Upper lobe of left lung (tissue), 6 donors: Measurements from ENCODE around the gene KIF25. TPM values are rescaled to one million over a fixed set of nuclear protein-coding genes. Genes with fewer than 3 reads are reported as not detected.
A peak's percentile ranks its signal among the peaks of the same experiment; 100 is the strongest.

Experiments used
- ATAC-seq, 2 donors: fragments of 200-7000 bp; cut with Tn5 transposase; one replicate each; pipeline ENCODE4 v1.9.1; 2022; ENCODE audit warnings: mild to moderate bottlenecking in 2 of 2, moderate library complexity in 2 of 2; ENCODE audit not compliant: low FRiP score in 2 of 2
- DNase-seq, 2 donors: peaks; one replicate each; pipeline ENCODE4 v3.0.0-alpha.2; 2019 to 2020
- H3K27ac ChIP-seq, 4 donors: fragments of 200-600 bp; sonication (generic); one replicate each; pipeline ENCODE4 v1.5.1; 2016 to 2019
- H3K27me3 ChIP-seq, 4 donors: fragments of 200-600 bp; sonication (generic); one replicate each; pipeline ENCODE4 v1.5.1; 2017 to 2019
- H3K36me3 ChIP-seq, 4 donors: fragments of 200-600 bp; sonication (generic); one replicate each; pipeline ENCODE4 v1.5.1; 2016 to 2019
- H3K4me1 ChIP-seq, 4 donors: fragments of 200-600 bp; sonication (generic); one replicate each; pipeline ENCODE4 v1.5.1; 2018 to 2019
- H3K4me3 ChIP-seq, 4 donors: fragments of 200-600 bp; sonication (generic); one replicate each; pipeline ENCODE4 v1.5.1; 2017 to 2019; ENCODE audit warnings: mild to moderate bottlenecking in 2 of 4, moderate library complexity in 1 of 4
- H3K9me3 ChIP-seq, 4 donors: fragments of 200-600 bp; sonication (generic); one replicate each; pipeline ENCODE4 v1.5.1; 2018 to 2019
- CTCF ChIP-seq, 6 experiments: fragments of 450-650 bp in 4 of 6; fragments of 200-600 bp in 2 of 6; sonication (generic) in 2 of 6; IDR thresholded peaks; one replicate each; pipeline ENCODE4 v1.5.1; 2016 to 2019; ENCODE audit warnings: antibody characterized with exemption in 6 of 6
- EP300 ChIP-seq, 4 donors: sonication (generic); formaldehyde crosslinking; IDR thresholded peaks; one replicate each; pipeline ENCODE4 v1.5.1; 2017; ENCODE audit warnings: antibody characterized with exemption in 4 of 4, control low read depth in 2 of 4
- POLR2A ChIP-seq, 4 donors: fragments of 450-650 bp; IDR thresholded peaks; one replicate each; pipeline ENCODE4 v1.5.1; 2016 to 2017; ENCODE audit warnings: antibody characterized with exemption in 4 of 4, mild to moderate bottlenecking in 2 of 4
- POLR2AphosphoS5 ChIP-seq, 2 donors: sonication (generic); formaldehyde crosslinking; IDR thresholded peaks; one replicate each; pipeline ENCODE4 v1.5.1; 2017; ENCODE audit warnings: antibody characterized with exemption in 2 of 2
- WGBS, 2 donors: methylation state at CpG; one replicate each; pipeline ENCODE4 v1.1.5; 2017 to 2018; 5-methylcytosine and 5-hydroxymethylcytosine counted together
- total RNA-seq, 6 donors: library from RNA; depleted of rRNA in 4 of 6; stranded (reverse); fragments of >200 nt in 4 of 6; gene quantifications; one replicate each; pipeline versions ENCODE4 v1.1.0 to v1.2.1, GENCODE V29; 2016 to 2021
- donor health status: DM: no; HTN: no; CAD: no; lungs with moderate emphysema.
- donor health status: DM: no; HTN: yes; CAD: no; lungs with severe emphysema.

Gene KIF25
- total RNA-seq, 6 donors from 2014 or later: 0.17 to 0.54 (median 0.30) TPM; not detected in 3

GRCh38 chr6:168030908-168031307, 33.4 kb downstream of the KIF25 start:
- DNase-seq: no peak
- H3K27ac ChIP-seq: no peak overlapping the region
- no peaks in the 10 kb centered on the region for H3K9me3 ChIP-seq
- H3K4me1 ChIP-seq: peaks cover 4 to 22% (median 14%) of the 10 kb centered on the region in 4 donors
- TF ChIP-seq CTCF (IDR thresholded peaks at IDR 0.05): no peak
- no peak for TF ChIP-seq POLR2A (IDR thresholded peaks at IDR 0.05)
- no peak for TF ChIP-seq EP300 (IDR thresholded peaks at IDR 0.05)
- no peak for TF ChIP-seq POLR2AphosphoS5 (IDR thresholded peaks at IDR 0.05)
- H3K36me3 ChIP-seq: no peaks in the 10 kb centered on the region
- ATAC-seq: no peak
- WGBS, 2 donors: 50 to 59% methylated on average over 2 of the region's 2 CpGs
- no peaks in the 10 kb centered on the region for H3K27me3 ChIP-seq
- no peak overlapping the region for H3K4me3 ChIP-seq

- no peaks in the 10 kb centered on the region for H3K36me3 ChIP-seq
- H3K27ac ChIP-seq: peak overlapping the region in 3 of 4 donors; percentile 14 to 69 (median 28)
- DNase-seq (peak in 1 of 2 donors; percentile 86), ATAC-seq (peak in 1 of 2 donors; percentile 46)
- no peak for TF ChIP-seq POLR2A (IDR thresholded peaks at IDR 0.05)
- no peak for TF ChIP-seq CTCF (IDR thresholded peaks at IDR 0.05)
- no peak for TF ChIP-seq EP300 (IDR thresholded peaks at IDR 0.05)
- TF ChIP-seq POLR2AphosphoS5 (IDR thresholded peaks at IDR 0.05): no peak
- no peaks in the 10 kb centered on the region for H3K9me3 ChIP-seq
- 83 to 84% methylated on average over 14 of the region's 14 CpGs for WGBS, 2 donors
- H3K27me3 ChIP-seq: no peaks in the 10 kb centered on the region
- H3K4me1 ChIP-seq: peaks cover 6 to 27% (median 19%) of the 10 kb centered on the region in 4 donors
- no peak overlapping the region for H3K4me3 ChIP-seq
Measured at GRCh38 chr6:168031411-168031971, 34.0 kb downstream of the KIF25 start.

GRCh38 chr6:168032005-168032760, 34.7 kb downstream of the KIF25 start:
- Histone ChIP-seq H3K9me3 (no peaks in the 10 kb centered on the region), H3K4me3 (no peak overlapping the region), H3K27ac (peak overlapping the region in 3 of 4 donors; percentile 14 to 69 (median 28)), H3K27me3 (no peaks in the 10 kb centered on the region), H3K4me1 (peaks cover 13 to 27% (median 21%) of the 10 kb centered on the region in 4 donors), H3K36me3 (no peaks in the 10 kb centered on the region)
- WGBS, 2 donors: 47 to 65% methylated on average over 12 of the region's 12 CpGs
- ATAC-seq (no peak), DNase-seq (no peak)
- TF ChIP-seq EP300 (IDR thresholded peaks at IDR 0.05) (no peak), POLR2AphosphoS5 (IDR thresholded peaks at IDR 0.05) (peak in 1 of 2 donors; percentile 25), CTCF (IDR thresholded peaks at IDR 0.05) (peak in 1 of 6 experiments; percentile 9)

- DNase-seq (no peak), ATAC-seq (no peak)
- peaks cover 14 to 27% (median 21%) of the 10 kb centered on the region in 4 donors for H3K4me1 ChIP-seq
- TF ChIP-seq POLR2AphosphoS5 (IDR thresholded peaks at IDR 0.05): no peak
- TF ChIP-seq EP300 (IDR thresholded peaks at IDR 0.05): no peak
- no peak for TF ChIP-seq CTCF (IDR thresholded peaks at IDR 0.05)
- no peak for TF ChIP-seq POLR2A (IDR thresholded peaks at IDR 0.05)
- no peak overlapping the region for H3K4me3 ChIP-seq
- WGBS, 2 donors: 88 to 95% methylated on average over 9 to 12 of the region's 12 CpGs
- peaks cover under 1 to 6% (median 4%) of the 10 kb centered on the region in 4 donors for H3K9me3 ChIP-seq
- no peak overlapping the region for H3K27ac ChIP-seq
- no peaks in the 10 kb centered on the region for H3K36me3 ChIP-seq
- no peaks in the 10 kb centered on the region for H3K27me3 ChIP-seq
Measured at GRCh38 chr6:168033791-168034190, 36.3 kb downstream of the KIF25 start.
